ENCODE data around the gene MITF. TPM values are rescaled to one million over a fixed set of nuclear protein-coding genes. Genes with fewer than 3 reads are reported as not detected.

The MITF gene
- total RNA-seq, 1 donor from 2014 or later: 8.7 TPM

DNA sequence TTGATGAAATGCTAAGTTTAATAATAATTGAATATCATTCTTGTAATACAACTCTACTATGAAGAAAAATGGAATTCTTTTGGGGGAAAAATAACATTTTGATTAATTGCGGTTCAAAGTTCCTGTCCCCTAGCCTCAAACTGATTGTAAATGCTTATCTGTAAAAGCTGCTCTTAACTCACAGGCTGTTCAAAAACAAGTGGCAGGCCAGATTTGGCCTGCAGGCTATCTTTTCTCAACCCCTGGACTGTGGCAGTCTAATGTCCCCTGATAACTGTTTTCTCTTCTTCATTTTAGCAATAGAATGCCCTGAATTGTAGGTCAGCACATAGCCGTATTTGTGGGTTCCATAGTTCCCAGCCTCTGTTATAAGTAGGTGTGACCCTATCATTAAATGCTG, 236.8 kb downstream of the MITF start:
- DNase-seq (ENCODE audit: extremely low spot score, unreplicated experiment): no peak
- Mint-ChIP-seq H3K4me1 (ENCODE audit: unreplicated experiment) (no peaks in the 10 kb centered on the region), H3K36me3 (no peaks in the 10 kb centered on the region), H3K4me3 (no peak overlapping the region), H3K27ac (no peak overlapping the region), H3K9me3 (no peaks in the 10 kb centered on the region), H3K27me3 (no peaks in the 10 kb centered on the region)
- TF ChIP-seq, protein P1, sequence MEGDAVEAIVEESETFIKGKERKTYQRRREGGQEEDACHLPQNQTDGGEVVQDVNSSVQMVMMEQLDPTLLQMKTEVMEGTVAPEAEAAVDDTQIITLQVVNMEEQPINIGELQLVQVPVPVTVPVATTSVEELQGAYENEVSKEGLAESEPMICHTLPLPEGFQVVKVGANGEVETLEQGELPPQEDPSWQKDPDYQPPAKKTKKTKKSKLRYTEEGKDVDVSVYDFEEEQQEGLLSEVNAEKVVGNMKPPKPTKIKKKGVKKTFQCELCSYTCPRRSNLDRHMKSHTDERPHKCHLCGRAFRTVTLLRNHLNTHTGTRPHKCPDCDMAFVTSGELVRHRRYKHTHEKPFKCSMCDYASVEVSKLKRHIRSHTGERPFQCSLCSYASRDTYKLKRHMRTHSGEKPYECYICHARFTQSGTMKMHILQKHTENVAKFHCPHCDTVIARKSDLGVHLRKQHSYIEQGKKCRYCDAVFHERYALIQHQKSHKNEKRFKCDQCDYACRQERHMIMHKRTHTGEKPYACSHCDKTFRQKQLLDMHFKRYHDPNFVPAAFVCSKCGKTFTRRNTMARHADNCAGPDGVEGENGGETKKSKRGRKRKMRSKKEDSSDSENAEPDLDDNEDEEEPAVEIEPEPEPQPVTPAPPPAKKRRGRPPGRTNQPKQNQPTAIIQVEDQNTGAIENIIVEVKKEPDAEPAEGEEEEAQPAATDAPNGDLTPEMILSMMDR (conservative IDR thresholded peaks at IDR 0.05): no peak

GRCh38 chr3:69983546-69984265, 244.4 kb downstream of the MITF start:
- no peak overlapping the region for H3K27ac Mint-ChIP-seq
- H3K4me3 Mint-ChIP-seq: no peak overlapping the region

GRCh38 chr3:69985266-69985665, 246.0 kb downstream of the MITF start:
- Mint-ChIP-seq H3K9me3 (peaks cover 4% of the 10 kb centered on the region), H3K36me3 (no peaks in the 10 kb centered on the region), H3K4me3 (no peak overlapping the region), H3K4me1 (ENCODE audit: unreplicated experiment) (peaks cover 3% of the 10 kb centered on the region), H3K27me3 (peaks cover 4% of the 10 kb centered on the region), H3K27ac (no peak overlapping the region)
- DNase-seq (ENCODE audit: extremely low spot score, unreplicated experiment): no peak
- TF ChIP-seq, protein P1 (conservative IDR thresholded peaks at IDR 0.05): no peak

More at GRCh38 chr3:69983546-69984265, 244.4 kb downstream of the MITF start:
- Mint-ChIP-seq H3K27me3 (peaks cover 4% of the 10 kb centered on the region), H3K4me1 (ENCODE audit: unreplicated experiment) (peaks cover 3% of the 10 kb centered on the region), H3K36me3 (no peaks in the 10 kb centered on the region), H3K9me3 (peaks cover 4% of the 10 kb centered on the region)
- DNase-seq (ENCODE audit: extremely low spot score, unreplicated experiment): no peak
- TF ChIP-seq, protein P1 (conservative IDR thresholded peaks at IDR 0.05): no peak

GRCh38 chr3:69986419-69986818, 247.2 kb downstream of the MITF start:
- TF ChIP-seq, protein P1 (conservative IDR thresholded peaks at IDR 0.05): no peak
- no peak for DNase-seq (ENCODE audit: extremely low spot score, unreplicated experiment)
- no peaks in the 10 kb centered on the region for H3K36me3 Mint-ChIP-seq
- H3K27me3 Mint-ChIP-seq: peaks cover 4% of the 10 kb centered on the region
- peaks cover 3% of the 10 kb centered on the region for H3K4me1 Mint-ChIP-seq (ENCODE audit: unreplicated experiment)
- no peak overlapping the region for H3K27ac Mint-ChIP-seq
- no peak overlapping the region for H3K4me3 Mint-ChIP-seq
- peaks cover 4% of the 10 kb centered on the region for H3K9me3 Mint-ChIP-seq

DNA sequence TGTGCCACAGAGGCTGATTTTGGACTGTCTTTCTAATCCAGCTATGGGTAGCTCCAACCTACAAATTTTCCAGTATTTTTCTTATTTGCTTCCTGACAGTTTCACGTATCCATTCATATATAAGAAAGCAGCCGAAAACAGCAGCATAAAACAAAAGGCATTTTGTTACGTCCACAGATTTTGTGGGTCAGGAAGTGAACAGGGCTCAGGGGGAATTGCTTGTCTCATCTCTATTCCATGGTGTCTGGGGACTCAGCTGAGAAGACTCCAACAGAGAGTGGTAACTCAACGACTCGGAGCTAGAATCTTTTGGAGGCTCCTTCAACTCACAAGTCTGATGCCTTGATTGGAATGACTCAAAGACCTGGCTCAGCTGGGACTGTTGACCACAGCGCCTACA, 248.6 kb downstream of the MITF start:
- TF ChIP-seq, protein P1 (conservative IDR thresholded peaks at IDR 0.05): no peak
- H3K36me3 Mint-ChIP-seq: no peaks in the 10 kb centered on the region
- H3K9me3 Mint-ChIP-seq: no peaks in the 10 kb centered on the region
- peaks cover under 1% of the 10 kb centered on the region for H3K4me1 Mint-ChIP-seq (ENCODE audit: unreplicated experiment)
- no peak overlapping the region for H3K4me3 Mint-ChIP-seq
- DNase-seq (ENCODE audit: extremely low spot score, unreplicated experiment): no peak
- H3K27me3 Mint-ChIP-seq: peaks cover 4% of the 10 kb centered on the region
- no peak overlapping the region for H3K27ac Mint-ChIP-seq
